Lower leg skin (tissue), 3 donors: ENCODE data around the gene SEC22A.

Experiments used
- CTCF ChIP-seq, 3 donors: fragments of 450-650 bp; IDR thresholded peaks; one replicate each; pipeline ENCODE4 v1.5.1; 2016; ENCODE audit warnings: antibody characterized with exemption in 3 of 3, mild to moderate bottlenecking in 3 of 3, moderate library complexity in 2 of 3
- POLR2A ChIP-seq, 2 donors: fragments of 450-650 bp; IDR thresholded peaks; one replicate each; pipeline ENCODE4 v1.6.1; 2016 to 2017; ENCODE audit warnings: antibody characterized with exemption in 2 of 2, mild to moderate bottlenecking in 1 of 2, moderate library complexity in 1 of 2

DNA sequence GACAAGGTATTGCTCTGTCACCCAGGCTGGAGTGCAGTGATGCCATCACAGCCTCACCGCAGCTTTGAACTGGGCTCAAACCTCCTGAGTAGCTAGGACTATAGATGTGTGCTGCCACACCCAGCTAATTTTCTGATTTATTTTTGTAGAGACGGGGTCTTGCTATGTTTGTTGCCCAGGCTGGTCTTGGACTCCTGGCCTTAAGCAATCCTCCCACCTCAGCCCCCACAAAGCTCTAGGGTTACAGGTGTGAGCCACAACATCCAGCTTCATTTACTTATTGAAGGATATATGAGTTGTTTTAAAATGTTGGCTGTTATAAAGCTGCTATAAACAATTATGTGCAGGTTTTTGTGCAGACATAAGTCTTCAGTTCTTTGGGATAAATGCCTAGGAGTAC, 62.2 kb downstream of the SEC22A start:
- no peak for TF ChIP-seq CTCF (IDR thresholded peaks at IDR 0.05)
- TF ChIP-seq POLR2A (IDR thresholded peaks at IDR 0.05) = no peak
